Activated T-cell treated with anti-CD3 and anti-CD28 coated beads for 48 hours (primary cell): ENCODE measurements around the gene ABLIM3.
A peak's percentile ranks its signal among the peaks of the same experiment; 100 is the strongest.

Experiments used
- DNase-seq: peaks from one replicate; pipeline ENCODE4 v3.0.0-alpha.2; 2020; ENCODE audit warnings: low read depth

The ABLIM3 gene

GRCh38 chr5:149219584-149219983 is 78.3 kb downstream of the ABLIM3 start:
- DNase-seq: no peak

DNA sequence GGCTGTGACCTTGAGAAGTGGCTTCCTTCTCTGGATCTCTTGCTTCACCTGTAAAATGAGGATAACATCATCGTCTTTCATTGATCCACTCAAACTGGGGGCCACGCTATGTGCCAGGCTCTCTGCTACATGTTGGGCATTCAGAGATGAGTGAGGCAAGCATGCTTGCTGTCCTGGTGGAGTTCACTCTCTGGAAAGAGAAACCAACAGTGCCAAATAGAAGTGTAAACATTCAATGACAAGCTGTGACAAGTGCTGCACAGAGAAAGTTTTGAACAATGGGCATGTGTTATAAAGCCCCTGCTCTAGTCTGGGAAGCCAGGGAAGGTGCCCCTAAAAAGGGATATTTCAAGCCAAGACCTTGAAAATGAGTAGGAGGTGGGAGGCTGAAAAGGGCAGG is 79.5 kb downstream of the ABLIM3 start:
- no peak for DNase-seq

GRCh38 chr5:149221326-149221725 is 80.0 kb downstream of the ABLIM3 start:
- no peak for DNase-seq

DNA sequence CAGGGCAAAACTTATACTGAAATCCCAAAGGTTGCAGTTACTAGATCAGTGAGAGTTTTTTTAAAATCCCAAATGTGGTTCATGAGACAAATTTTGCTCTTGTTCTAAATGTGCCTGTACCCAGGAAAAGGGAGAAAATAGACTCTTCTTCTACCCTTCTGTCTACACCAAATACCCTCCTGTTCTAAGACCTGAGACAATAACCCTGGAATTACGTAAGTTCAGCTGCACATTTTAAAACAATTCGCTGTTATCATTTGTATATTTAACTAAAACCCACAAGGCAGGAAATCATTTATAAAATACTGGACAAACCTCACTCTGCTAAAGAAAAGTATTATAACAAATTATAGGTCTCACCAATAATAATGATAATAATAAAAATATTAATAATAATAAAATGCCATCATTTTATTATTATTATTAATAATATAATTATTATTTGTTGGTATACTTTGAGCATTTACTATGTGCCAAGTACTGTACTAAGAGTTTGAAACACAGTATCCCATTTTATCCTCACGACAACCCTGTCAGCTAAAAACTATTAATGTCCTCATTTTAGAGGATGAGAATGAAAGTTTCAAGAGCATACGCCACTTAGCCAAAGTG is 80.5 kb downstream of the ABLIM3 start:
- DNase-seq: no peak

GRCh38 chr5:149223081-149223848 is 82.0 kb downstream of the ABLIM3 start:
- no peak for DNase-seq

DNA sequence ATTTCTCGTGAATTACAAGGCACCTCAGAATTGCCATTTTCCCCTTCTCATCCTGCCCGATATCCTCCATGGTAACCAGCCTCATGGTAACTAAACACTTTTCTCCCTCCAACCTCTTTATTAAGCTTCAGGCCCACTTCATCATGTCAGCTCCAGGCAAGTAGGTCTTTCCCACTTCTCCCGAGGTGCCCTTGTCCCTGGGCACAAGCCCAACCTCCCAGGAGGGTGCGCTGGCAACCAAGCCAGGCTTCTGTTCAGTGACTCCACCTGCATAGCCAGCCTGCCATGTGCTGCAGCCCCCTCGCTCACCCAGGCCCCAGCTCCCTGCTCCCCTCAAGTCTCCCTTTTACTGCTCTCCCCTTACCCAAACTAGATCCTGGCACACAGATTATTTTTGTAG is 83.0 kb downstream of the ABLIM3 start:
- DNase-seq: no peak

- DNase-seq: no peak
Measured at GRCh38 chr5:149227168-149227826, 86.0 kb downstream of the ABLIM3 start.

DNA sequence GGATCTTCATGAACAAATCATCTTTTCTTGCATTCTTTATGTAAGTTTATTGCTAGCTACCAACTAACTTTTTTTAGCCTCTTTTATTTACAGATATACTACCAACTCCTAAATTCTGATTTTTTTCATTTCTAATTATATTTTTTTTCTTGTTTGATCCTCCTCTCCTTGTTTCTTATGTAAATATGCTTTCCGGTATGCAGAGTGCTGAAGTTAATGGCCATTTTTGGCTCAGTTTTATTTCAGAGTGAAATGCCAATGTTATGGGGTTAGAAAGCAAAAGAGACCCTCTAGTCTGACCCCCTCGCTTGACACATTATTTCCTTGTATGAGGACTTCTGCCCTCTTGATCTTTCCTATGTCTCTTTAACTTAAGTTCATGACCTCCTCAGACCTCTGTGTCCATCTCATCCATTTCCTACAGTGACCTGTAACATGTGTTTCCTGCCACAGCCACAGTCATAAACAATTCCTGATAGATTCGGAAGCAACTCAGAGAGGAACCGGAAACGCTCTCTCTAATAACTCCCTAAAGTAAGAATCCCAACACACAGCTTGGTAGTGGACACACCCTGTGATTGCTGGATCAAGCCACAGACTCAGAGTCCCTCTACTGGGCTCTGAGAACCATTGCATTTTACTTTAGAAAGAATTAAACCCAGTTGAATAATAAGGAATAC is 87.5 kb downstream of the ABLIM3 start:
- no peak for DNase-seq

DNA sequence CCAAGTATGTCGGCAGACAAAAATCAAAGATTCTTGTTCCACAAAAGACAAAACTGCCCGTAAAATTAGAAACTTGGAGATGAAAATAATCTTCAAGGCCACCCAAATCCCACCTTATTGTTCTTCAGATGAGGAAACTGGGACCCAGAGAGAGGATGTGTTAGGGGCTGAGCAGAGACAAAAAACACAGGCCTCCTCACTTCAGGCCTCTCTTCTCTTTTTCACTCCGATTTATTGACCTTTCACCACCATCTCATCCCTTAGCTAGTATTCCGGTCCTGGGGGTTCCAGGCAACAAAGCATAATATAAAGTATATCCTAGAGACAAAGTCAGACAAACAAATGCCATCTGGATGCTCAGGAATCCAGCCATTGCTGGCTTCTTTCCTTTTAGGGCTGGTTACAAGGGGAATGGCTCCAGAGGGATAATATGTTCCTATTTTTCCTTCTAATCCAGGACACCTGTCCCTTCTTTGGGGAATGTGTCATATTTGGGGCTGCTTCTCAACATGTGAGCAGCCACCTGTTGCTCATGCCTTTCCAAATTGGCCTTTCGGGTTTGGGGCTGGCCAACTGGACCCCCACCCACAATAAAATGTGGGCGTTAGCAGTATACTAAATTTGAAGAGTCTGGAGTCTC is 88.1 kb downstream of the ABLIM3 start:
- DNase-seq: no peak

DNA sequence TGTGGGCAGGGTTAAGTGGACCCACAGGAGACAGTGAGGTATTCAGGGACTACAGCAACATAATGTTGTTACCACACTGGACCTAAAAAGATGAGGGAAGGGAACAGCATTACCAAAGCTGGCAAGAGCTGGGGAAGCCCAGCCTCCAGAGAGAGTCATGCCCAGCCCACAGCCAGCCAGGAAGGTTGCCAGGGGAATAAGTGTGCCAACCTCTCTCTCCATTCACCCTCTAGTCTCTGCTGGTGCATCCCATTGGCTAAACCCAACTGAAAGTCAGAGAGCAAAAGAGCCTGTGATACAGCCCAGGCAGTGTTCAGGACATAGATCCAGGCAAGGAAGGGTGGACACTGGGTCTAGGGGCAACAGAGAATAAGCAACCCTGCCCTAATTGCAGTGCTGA is 94.5 kb downstream of the ABLIM3 start:
- DNase-seq: no peak

GRCh38 chr5:149237662-149238061 is 96.4 kb downstream of the ABLIM3 start:
- no peak for DNase-seq

- DNase-seq: no peak
Measured at GRCh38 chr5:149238540-149238939, 97.2 kb downstream of the ABLIM3 start.

- no peak for DNase-seq
Measured at GRCh38 chr5:149239917-149240316, 98.6 kb downstream of the ABLIM3 start.

GRCh38 chr5:149240354-149240998 is 99.2 kb downstream of the ABLIM3 start:
- DNase-seq: peak; percentile 51

DNA sequence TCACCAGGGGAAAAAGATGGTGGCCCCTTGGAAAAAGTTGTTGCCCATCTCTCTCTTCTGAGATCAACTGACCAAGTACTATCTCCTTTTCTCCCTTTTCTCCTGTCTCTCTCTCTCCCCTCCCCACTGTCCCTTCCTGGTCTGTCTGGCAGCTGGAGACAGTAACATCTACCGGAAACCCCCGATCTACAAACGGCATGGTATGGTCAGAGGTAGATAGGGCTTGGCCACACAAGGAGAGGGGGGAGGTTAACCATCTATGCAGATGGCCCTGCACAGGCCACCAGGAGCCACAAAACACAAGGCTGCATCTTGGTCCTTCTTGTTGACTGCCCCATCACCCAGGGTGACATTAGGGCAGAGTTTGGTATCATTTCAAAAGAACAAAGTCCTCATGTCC is 101.0 kb downstream of the ABLIM3 start:
- no peak for DNase-seq

DNA sequence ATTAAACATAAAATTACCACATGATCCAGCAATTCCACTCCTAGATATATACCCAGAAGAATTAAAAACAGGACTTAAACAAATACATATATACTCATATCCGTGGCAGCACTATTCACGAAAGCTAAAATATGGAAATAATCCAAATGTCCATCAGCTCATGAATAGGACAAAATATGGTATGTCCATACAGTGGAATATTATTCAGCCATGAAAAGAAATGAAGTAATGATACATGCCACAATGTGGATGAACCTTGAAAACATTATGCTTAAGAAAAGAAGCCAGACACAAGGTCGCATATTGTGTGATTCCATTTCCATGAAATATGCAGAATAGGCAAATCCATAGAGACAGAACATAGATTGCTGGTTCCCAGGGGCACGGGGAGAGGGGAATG is 105.6 kb downstream of the ABLIM3 start:
- DNase-seq: no peak

- no peak for DNase-seq
Measured at GRCh38 chr5:149247726-149248125, 106.4 kb downstream of the ABLIM3 start.

GRCh38 chr5:149251546-149251945 is 110.3 kb downstream of the ABLIM3 start:
- DNase-seq: no peak

GRCh38 chr5:149254506-149254905 is 113.2 kb downstream of the ABLIM3 start:
- no peak for DNase-seq

- no peak for DNase-seq
Measured at GRCh38 chr5:149256451-149256850, 115.2 kb downstream of the ABLIM3 start.

DNA sequence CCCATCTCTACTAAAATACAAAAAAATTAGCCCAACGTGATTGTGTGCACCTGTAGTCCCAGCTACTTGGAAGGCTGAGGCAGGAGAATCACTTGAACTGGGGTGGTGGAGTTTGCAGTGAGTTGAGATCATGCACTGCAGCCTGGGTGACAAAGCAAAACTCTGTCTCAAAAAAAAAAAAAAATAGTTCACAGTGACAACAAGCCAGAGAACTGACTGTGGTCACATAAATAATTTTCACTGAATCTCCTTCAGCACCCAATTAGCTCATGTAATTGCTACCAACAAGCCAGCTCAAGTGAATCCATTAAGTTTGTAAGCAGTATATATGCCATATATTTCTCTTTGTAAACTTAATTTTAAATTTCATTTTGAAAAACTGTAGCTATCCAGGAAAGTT is 115.8 kb downstream of the ABLIM3 start:
- no peak for DNase-seq
